ENCODE results near the gene RGS9.

DNA sequence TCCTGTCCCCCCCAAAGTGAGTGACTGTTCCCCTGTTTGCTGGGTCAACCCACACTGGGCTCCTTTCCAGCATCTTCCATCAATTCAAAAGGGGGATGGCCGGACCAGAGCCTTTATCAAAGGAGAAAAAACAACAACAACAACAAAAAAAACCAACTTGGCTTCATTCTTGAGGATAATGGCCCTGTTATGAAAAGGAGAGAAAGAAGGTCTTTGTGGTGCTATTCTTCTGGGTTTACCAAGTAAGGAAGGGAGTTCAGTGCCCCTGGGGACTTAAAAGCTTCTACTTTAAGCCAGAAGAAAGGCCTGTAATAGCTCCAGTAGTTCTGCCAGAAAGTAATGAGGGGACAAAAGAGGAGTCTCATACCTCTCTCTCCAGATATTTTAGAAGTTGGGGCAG is 71.5 kb downstream of the RGS9 start:
- no peak for TF ChIP-seq EZH2 (IDR thresholded peaks at IDR 0.05; ENCODE audit: borderline replicate concordance, insufficient read depth, low read depth, low read length, poor library complexity, severe bottlenecking)
- TF ChIP-seq, protein P1, sequence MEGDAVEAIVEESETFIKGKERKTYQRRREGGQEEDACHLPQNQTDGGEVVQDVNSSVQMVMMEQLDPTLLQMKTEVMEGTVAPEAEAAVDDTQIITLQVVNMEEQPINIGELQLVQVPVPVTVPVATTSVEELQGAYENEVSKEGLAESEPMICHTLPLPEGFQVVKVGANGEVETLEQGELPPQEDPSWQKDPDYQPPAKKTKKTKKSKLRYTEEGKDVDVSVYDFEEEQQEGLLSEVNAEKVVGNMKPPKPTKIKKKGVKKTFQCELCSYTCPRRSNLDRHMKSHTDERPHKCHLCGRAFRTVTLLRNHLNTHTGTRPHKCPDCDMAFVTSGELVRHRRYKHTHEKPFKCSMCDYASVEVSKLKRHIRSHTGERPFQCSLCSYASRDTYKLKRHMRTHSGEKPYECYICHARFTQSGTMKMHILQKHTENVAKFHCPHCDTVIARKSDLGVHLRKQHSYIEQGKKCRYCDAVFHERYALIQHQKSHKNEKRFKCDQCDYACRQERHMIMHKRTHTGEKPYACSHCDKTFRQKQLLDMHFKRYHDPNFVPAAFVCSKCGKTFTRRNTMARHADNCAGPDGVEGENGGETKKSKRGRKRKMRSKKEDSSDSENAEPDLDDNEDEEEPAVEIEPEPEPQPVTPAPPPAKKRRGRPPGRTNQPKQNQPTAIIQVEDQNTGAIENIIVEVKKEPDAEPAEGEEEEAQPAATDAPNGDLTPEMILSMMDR (IDR thresholded peaks at IDR 0.05): no peak
